Loucy (cell line): ENCODE results near the gene LBH.

Experiments used
- EZH2phosphoT487 ChIP-seq: fragments of 200-600 bp; IDR thresholded peaks from 2 replicates; pipeline ENCODE4 v1.6.1; 2018; ENCODE audit warnings: antibody characterized with exemption, mild to moderate bottlenecking, moderate library complexity, borderline replicate concordance
- TF ChIP-seq, protein P1 (sequence below): fragments of 200-600 bp; sonication (generic); conservative IDR thresholded peaks from 2 replicates; pipeline ENCODE4 v1.5.1; 2014; ENCODE audit warnings: mild to moderate bottlenecking, antibody characterized with exemption, low read length

DNA sequence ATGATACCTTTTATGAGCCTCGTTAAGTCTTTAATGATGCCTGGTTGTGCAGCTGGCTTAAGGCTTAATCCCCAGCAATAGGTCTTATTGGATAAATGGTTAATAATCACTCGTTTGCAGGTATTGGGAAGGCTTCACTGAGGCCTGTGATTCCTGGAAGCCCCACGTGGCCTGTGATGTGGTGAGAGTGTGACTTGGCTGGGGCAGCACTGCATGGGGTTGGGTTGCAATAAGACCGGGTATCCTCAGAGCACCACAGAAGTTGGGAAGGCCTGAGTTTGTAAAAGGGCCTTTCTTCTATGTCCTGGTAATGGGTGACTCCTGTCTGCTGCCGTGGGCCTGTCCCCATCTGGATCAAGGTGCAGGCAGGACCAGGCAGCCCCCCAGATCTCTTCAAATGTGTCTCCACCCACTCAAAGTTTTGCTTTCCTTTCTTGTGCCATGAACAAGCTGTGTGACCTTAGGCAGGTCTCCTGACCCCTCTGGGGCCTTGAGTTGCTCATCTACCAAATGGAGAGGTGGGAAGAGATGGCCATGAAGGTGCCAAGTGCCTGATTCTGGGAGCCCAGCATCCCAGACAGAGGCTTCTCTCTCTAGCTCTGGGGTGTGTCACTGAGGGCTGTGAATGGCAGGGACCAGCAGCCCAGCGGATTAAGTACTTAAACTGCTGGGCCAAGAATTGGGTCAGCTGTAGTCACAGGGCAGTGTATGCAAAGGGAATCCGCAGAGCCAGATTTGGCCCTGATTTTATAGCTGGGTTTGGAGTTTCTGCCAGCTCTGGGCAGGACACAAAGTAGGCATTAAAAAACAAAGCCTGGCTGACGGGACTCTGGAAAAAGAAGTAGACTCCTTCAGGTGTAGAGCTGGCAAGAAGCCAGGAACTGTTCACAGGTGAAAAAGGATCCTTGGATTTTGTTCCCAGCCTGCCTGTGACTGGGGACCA, 24.4 kb downstream of the LBH start:
- TF ChIP-seq, protein P1, sequence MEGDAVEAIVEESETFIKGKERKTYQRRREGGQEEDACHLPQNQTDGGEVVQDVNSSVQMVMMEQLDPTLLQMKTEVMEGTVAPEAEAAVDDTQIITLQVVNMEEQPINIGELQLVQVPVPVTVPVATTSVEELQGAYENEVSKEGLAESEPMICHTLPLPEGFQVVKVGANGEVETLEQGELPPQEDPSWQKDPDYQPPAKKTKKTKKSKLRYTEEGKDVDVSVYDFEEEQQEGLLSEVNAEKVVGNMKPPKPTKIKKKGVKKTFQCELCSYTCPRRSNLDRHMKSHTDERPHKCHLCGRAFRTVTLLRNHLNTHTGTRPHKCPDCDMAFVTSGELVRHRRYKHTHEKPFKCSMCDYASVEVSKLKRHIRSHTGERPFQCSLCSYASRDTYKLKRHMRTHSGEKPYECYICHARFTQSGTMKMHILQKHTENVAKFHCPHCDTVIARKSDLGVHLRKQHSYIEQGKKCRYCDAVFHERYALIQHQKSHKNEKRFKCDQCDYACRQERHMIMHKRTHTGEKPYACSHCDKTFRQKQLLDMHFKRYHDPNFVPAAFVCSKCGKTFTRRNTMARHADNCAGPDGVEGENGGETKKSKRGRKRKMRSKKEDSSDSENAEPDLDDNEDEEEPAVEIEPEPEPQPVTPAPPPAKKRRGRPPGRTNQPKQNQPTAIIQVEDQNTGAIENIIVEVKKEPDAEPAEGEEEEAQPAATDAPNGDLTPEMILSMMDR: no peak
- TF ChIP-seq EZH2phosphoT487: no peak
